HepG2 (cell line): ENCODE measurements around the gene GEMIN4. TPM values are rescaled to one million over a fixed set of nuclear protein-coding genes. Genes with fewer than 3 reads are reported as not detected.

Experiments used
- ARNT2 ChIP-seq: sonication (generic); formaldehyde crosslinking; IDR thresholded peaks from 2 replicates; pipeline ENCODE4 v1.8.0; 2022; ENCODE audit warnings: mild to moderate bottlenecking, low read depth, missing genetic modification reagents, moderate library complexity
- CEBPG ChIP-seq: IDR thresholded peaks from 2 replicates; pipeline ENCODE4 v1.6.1; 2016
- GPN1 ChIP-seq: sonication (generic); formaldehyde crosslinking; IDR thresholded peaks from 2 replicates; pipeline ENCODE4 v1.5.1; 2020; ENCODE audit warnings: missing genetic modification reagents, borderline replicate concordance
- KAT8 ChIP-seq: IDR thresholded peaks from 2 replicates; pipeline ENCODE4 v1.6.1; 2016; ENCODE audit warnings: missing genetic modification reagents, missing compliant biosample characterization
- MED13 ChIP-seq: sonication (generic); formaldehyde crosslinking; IDR thresholded peaks from 2 replicates; pipeline ENCODE4 v1.5.0; 2020; ENCODE audit warnings: missing genetic modification reagents
- MIXL1 ChIP-seq: IDR thresholded peaks from 2 replicates; pipeline ENCODE4 v1.6.1; 2016
- PRMT3 ChIP-seq: sonication (generic); formaldehyde crosslinking; IDR thresholded peaks from 2 replicates; pipeline ENCODE4 v1.8.1; 2022; ENCODE audit warnings: low read depth, mild to moderate bottlenecking, moderate library complexity, missing genetic modification reagents, borderline replicate concordance
- ZNF10 ChIP-seq: sonication (generic); formaldehyde crosslinking; IDR thresholded peaks from 2 replicates; pipeline ENCODE4 v1.4.0; 2020; ENCODE audit warnings: mild to moderate bottlenecking, low read depth, missing genetic modification reagents, borderline replicate concordance
- ZNF317 ChIP-seq: sonication (generic); formaldehyde crosslinking; IDR thresholded peaks from 2 replicates; pipeline ENCODE4 v1.5.0; 2020; ENCODE audit warnings: mild to moderate bottlenecking, missing genetic modification reagents
- ZNF468 ChIP-seq: sonication (generic); formaldehyde crosslinking; IDR thresholded peaks from 2 replicates; pipeline ENCODE4 v1.8.0; 2022; ENCODE audit warnings: mild to moderate bottlenecking, moderate library complexity, missing genetic modification reagents
- ZNF709 ChIP-seq: sonication (generic); formaldehyde crosslinking; IDR thresholded peaks from 2 replicates; pipeline ENCODE4 v1.5.0; 2020; ENCODE audit warnings: mild to moderate bottlenecking, missing genetic modification reagents
- ZNF768 ChIP-seq: sonication (generic); formaldehyde crosslinking; IDR thresholded peaks from 2 replicates; pipeline ENCODE4 v1.4.0; 2020; ENCODE audit warnings: missing genetic modification reagents
- polyA plus RNA-seq, 8 experiments: library from polyadenylated mRNA; depleted of rRNA in 3 of 8; stranded (reverse) in 7 of 8; unstranded in 1 of 8; fragments of >200 nt; fragmentation: Illumina TruSeq in 4 of 8; extraction: Trizol in 4 of 8; gene quantifications; 2 replicates each; pipeline versions ENCODE4 v1.2.1 to v1.2.3, GENCODE V29; 2011 to 2016; ENCODE audit warnings: low read depth in 4 of 8, missing spikeins in 1 of 8, mixed read lengths in 1 of 8; ENCODE audit not compliant: insufficient read depth in 1 of 8
- total RNA-seq, 5 experiments: library from RNA; depleted of rRNA; stranded (reverse); fragments of >200 nt; fragmentation: Illumina TruSeq; extraction: Trizol; gene quantifications; 2 replicates each; pipeline ENCODE4 v1.2.3, GENCODE V29; 2016; ENCODE audit warnings: low read depth in 1 of 5
- TF ChIP-seq, protein P1 (sequence below): sonication (generic); formaldehyde crosslinking; IDR thresholded peaks from 2 replicates; pipeline ENCODE4 v1.4.0; 2020; ENCODE audit warnings: missing genetic modification reagents
- TF ChIP-seq, protein P2 (sequence below), 2 experiments: IDR thresholded peaks; 2 replicates each; pipeline ENCODE4 v1.6.1; 2011 to 2012; ENCODE audit warnings: low read length in 2 of 2, borderline replicate concordance in 1 of 2, low read depth in 1 of 2, mild to moderate bottlenecking in 1 of 2, moderate library complexity in 1 of 2
- TF ChIP-seq, protein P3 (sequence below): sonication (generic); formaldehyde crosslinking; IDR thresholded peaks from 2 replicates; pipeline ENCODE4 v1.5.0; 2020; ENCODE audit warnings: mild to moderate bottlenecking, missing genetic modification reagents
- TF ChIP-seq, protein P4 (sequence below): IDR thresholded peaks from 2 replicates; pipeline ENCODE4 v1.6.1; 2016; ENCODE audit warnings: missing genetic modification reagents, missing compliant biosample characterization
- TF ChIP-seq, protein P5 (sequence below), 2 experiments: fragments of 450-650 bp in 1 of 2; sonication (generic) in 1 of 2; formaldehyde crosslinking; IDR thresholded peaks; 2 replicates each; pipeline versions ENCODE4 v1.5.0 to v1.8.0; 2020 to 2022; ENCODE audit warnings: mild to moderate bottlenecking in 1 of 2, missing genetic modification reagents in 1 of 2

GEMIN4 gene
- total and polyA plus RNA-seq, 2 of the 13 experiments (the other 11 are each of a cell fraction or from before 2014, with no cell fraction given) = 10.8 to 22.7 TPM

DNA sequence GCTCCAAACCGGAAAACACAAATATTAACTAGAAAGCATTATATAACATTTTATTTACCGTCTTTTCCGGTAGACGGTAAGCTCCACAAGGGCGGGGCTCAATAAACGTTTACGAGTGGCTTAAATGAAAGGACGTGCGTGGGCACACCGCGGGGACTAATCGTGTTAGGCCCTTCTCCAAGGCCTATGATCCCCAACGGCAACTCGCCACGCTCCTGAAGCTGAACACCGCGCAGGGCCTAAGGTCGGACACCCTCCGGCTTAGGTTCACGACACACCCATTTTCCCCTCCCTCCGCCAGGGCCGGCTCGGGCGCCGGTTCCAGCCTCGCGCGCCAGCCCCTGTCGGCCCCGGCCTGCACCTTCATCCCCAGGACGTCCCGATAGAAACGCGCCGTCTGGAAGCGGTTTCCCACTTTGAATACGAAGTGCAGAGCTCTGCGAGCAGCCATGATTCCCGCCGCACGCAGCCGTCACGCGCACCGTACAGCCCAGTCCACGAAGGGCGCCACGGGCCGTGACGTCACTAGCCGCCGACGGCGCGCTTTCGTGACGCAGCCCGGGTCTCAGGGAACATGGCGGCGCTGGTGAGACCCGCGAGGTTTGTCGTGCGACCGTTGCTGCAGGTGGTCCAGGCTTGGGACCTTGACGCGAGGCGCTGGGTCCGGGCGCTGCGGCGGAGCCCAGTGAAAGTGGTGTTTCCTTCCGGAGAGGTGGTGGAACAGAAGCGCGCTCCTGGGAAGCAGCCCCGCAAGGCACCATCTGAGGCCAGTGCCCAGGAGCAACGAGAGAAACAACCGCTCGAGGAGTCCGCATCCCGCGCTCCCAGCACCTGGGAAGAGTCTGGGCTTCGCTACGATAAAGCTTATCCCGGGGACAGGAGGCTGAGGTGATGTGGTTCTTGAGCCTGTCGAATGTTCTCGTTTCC lies 30.0 kb upstream of the GEMIN4 start, which contains the start of the genes GLOD4 and MRM3 (continued):
- TF ChIP-seq ZNF10 (CRISPR knock-in tag) = no peak
- TF ChIP-seq ZNF317 (CRISPR knock-in tag) = peak; percentile 78; the same call in 1 of the 2 replicates
- TF ChIP-seq, protein P1, sequence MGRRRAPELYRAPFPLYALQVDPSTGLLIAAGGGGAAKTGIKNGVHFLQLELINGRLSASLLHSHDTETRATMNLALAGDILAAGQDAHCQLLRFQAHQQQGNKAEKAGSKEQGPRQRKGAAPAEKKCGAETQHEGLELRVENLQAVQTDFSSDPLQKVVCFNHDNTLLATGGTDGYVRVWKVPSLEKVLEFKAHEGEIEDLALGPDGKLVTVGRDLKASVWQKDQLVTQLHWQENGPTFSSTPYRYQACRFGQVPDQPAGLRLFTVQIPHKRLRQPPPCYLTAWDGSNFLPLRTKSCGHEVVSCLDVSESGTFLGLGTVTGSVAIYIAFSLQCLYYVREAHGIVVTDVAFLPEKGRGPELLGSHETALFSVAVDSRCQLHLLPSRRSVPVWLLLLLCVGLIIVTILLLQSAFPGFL (CRISPR knock-in tag) = no peak
- TF ChIP-seq, protein P2, sequence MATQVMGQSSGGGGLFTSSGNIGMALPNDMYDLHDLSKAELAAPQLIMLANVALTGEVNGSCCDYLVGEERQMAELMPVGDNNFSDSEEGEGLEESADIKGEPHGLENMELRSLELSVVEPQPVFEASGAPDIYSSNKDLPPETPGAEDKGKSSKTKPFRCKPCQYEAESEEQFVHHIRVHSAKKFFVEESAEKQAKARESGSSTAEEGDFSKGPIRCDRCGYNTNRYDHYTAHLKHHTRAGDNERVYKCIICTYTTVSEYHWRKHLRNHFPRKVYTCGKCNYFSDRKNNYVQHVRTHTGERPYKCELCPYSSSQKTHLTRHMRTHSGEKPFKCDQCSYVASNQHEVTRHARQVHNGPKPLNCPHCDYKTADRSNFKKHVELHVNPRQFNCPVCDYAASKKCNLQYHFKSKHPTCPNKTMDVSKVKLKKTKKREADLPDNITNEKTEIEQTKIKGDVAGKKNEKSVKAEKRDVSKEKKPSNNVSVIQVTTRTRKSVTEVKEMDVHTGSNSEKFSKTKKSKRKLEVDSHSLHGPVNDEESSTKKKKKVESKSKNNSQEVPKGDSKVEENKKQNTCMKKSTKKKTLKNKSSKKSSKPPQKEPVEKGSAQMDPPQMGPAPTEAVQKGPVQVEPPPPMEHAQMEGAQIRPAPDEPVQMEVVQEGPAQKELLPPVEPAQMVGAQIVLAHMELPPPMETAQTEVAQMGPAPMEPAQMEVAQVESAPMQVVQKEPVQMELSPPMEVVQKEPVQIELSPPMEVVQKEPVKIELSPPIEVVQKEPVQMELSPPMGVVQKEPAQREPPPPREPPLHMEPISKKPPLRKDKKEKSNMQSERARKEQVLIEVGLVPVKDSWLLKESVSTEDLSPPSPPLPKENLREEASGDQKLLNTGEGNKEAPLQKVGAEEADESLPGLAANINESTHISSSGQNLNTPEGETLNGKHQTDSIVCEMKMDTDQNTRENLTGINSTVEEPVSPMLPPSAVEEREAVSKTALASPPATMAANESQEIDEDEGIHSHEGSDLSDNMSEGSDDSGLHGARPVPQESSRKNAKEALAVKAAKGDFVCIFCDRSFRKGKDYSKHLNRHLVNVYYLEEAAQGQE (IDR thresholded peaks at IDR 0.05; ENCODE audit: borderline replicate concordance in 1 of 2, low read depth in 1 of 2, low read length in 2 of 2) = peak in 1 of 2 experiments; percentile 55; a peak in 1 of 4 replicates
- peak; percentile 49; the same call in 1 of the 2 replicates for TF ChIP-seq CEBPG (CRISPR knock-in tag)
- peak; percentile 69 for TF ChIP-seq ZNF709
- no peak; the same call in 1 of the 2 replicates for TF ChIP-seq MED13 (CRISPR knock-in tag)
- TF ChIP-seq, protein P3, sequence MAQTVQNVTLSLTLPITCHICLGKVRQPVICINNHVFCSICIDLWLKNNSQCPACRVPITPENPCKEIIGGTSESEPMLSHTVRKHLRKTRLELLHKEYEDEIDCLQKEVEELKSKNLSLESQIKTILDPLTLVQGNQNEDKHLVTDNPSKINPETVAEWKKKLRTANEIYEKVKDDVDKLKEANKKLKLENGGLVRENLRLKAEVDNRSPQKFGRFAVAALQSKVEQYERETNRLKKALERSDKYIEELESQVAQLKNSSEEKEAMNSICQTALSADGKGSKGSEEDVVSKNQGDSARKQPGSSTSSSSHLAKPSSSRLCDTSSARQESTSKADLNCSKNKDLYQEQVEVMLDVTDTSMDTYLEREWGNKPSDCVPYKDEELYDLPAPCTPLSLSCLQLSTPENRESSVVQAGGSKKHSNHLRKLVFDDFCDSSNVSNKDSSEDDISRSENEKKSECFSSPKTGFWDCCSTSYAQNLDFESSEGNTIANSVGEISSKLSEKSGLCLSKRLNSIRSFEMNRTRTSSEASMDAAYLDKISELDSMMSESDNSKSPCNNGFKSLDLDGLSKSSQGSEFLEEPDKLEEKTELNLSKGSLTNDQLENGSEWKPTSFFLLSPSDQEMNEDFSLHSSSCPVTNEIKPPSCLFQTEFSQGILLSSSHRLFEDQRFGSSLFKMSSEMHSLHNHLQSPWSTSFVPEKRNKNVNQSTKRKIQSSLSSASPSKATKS (CRISPR knock-in tag) = no peak
- no peak for TF ChIP-seq GPN1 (CRISPR knock-in tag)
- TF ChIP-seq KAT8 = peak; percentile 98
- TF ChIP-seq PRMT3 (CRISPR knock-in tag) = peak; percentile 82; the same call in 1 of the 2 replicates
- no peak for TF ChIP-seq ZNF468 (CRISPR knock-in tag)
- peak; percentile 80 for TF ChIP-seq ZNF768
- TF ChIP-seq, protein P4, sequence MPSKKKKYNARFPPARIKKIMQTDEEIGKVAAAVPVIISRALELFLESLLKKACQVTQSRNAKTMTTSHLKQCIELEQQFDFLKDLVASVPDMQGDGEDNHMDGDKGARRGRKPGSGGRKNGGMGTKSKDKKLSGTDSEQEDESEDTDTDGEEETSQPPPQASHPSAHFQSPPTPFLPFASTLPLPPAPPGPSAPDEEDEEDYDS (CRISPR knock-in tag) = peak; percentile 79
- peak; percentile 93 for TF ChIP-seq ARNT2 (CRISPR knock-in tag)
- TF ChIP-seq, protein P5, sequence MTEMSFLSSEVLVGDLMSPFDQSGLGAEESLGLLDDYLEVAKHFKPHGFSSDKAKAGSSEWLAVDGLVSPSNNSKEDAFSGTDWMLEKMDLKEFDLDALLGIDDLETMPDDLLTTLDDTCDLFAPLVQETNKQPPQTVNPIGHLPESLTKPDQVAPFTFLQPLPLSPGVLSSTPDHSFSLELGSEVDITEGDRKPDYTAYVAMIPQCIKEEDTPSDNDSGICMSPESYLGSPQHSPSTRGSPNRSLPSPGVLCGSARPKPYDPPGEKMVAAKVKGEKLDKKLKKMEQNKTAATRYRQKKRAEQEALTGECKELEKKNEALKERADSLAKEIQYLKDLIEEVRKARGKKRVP (CRISPR knock-in tag; IDR thresholded peaks at IDR 0.05) = peak in 1 of 2 experiments; percentile 70; a peak in 2 of 4 replicates
- TF ChIP-seq MIXL1 (CRISPR knock-in tag) = no peak; the same call in 1 of the 2 replicates
